ENCODE data around the gene CALN1. TPM values are rescaled to one million over a fixed set of nuclear protein-coding genes. Genes with fewer than 3 reads are reported as not detected.

CALN1 gene
- total RNA-seq, 1 donor, result 22.1 TPM

GRCh38 chr7:71911051-71911450, 501.1 kb downstream of the CALN1 start:
- DNase-seq (ENCODE audit: low read depth in 2 of 3, low spot score in 2 of 3), result no peak

GRCh38 chr7:71905821-71906220, 506.3 kb downstream of the CALN1 start:
- peak in 1 of 3 donors; percentile 36 for DNase-seq (ENCODE audit: low read depth in 2 of 3, low spot score in 2 of 3)

GRCh38 chr7:71904484-71904883, 507.7 kb downstream of the CALN1 start:
- DNase-seq (ENCODE audit: low read depth in 2 of 3, low spot score in 2 of 3), result no peak

- DNase-seq (ENCODE audit: low read depth in 2 of 3, low spot score in 2 of 3), result peak in 2 of 3 donors; percentile 92 to 93
Observed at GRCh38 chr7:71900556-71900955, 511.6 kb downstream of the CALN1 start.

- DNase-seq (ENCODE audit: low read depth in 2 of 3, low spot score in 2 of 3), result no peak
Observed at GRCh38 chr7:71896535-71896934, 515.6 kb downstream of the CALN1 start.

GRCh38 chr7:71886046-71886445, 526.1 kb downstream of the CALN1 start:
- peak in 1 of 3 donors; percentile 20 for DNase-seq (ENCODE audit: low read depth in 2 of 3, low spot score in 2 of 3)

GRCh38 chr7:71885487-71885886, 526.7 kb downstream of the CALN1 start:
- DNase-seq (ENCODE audit: low read depth in 2 of 3, low spot score in 2 of 3), result no peak

- no peak for DNase-seq (ENCODE audit: low read depth in 2 of 3, low spot score in 2 of 3)
Observed at GRCh38 chr7:71883415-71883814, 528.7 kb downstream of the CALN1 start.

GRCh38 chr7:71871446-71871845, 540.7 kb downstream of the CALN1 start:
- no peak for DNase-seq (ENCODE audit: low read depth in 2 of 3, low spot score in 2 of 3)

- DNase-seq (ENCODE audit: low read depth in 2 of 3, low spot score in 2 of 3), result peak in 2 of 3 donors; percentile 40 to 42
Observed at GRCh38 chr7:71870812-71871211, 541.3 kb downstream of the CALN1 start.

GRCh38 chr7:71868797-71869196, 543.3 kb downstream of the CALN1 start:
- DNase-seq (ENCODE audit: low read depth in 2 of 3, low spot score in 2 of 3), result peak in 2 of 3 donors; percentile 77 to 80

- no peak for DNase-seq (ENCODE audit: low read depth in 2 of 3, low spot score in 2 of 3)
Observed at GRCh38 chr7:71867626-71868025, 544.5 kb downstream of the CALN1 start.

GRCh38 chr7:71865172-71865571, 547.0 kb downstream of the CALN1 start:
- peak in 2 of 3 donors; percentile 63 to 77 for DNase-seq (ENCODE audit: low read depth in 2 of 3, low spot score in 2 of 3)

- no peak for DNase-seq (ENCODE audit: low read depth in 2 of 3, low spot score in 2 of 3)
Observed at GRCh38 chr7:71864130-71864529, 548.0 kb downstream of the CALN1 start.

GRCh38 chr7:71860572-71860971, 551.6 kb downstream of the CALN1 start:
- no peak for DNase-seq (ENCODE audit: low read depth in 2 of 3, low spot score in 2 of 3)

- no peak for DNase-seq (ENCODE audit: low read depth in 2 of 3, low spot score in 2 of 3)
Observed at GRCh38 chr7:71857338-71857737, 554.8 kb downstream of the CALN1 start.

GRCh38 chr7:71854546-71855397, 557.4 kb downstream of the CALN1 start:
- no peak for DNase-seq (ENCODE audit: low read depth in 2 of 3, low spot score in 2 of 3)

GRCh38 chr7:71851776-71852498, 560.2 kb downstream of the CALN1 start:
- DNase-seq (ENCODE audit: low read depth in 2 of 3, low spot score in 2 of 3), result no peak

- DNase-seq (ENCODE audit: low read depth in 2 of 3, low spot score in 2 of 3), result peak in 1 of 3 donors; percentile 38
Observed at GRCh38 chr7:71846160-71846559, 566.0 kb downstream of the CALN1 start.

GRCh38 chr7:71843676-71844075, 568.5 kb downstream of the CALN1 start:
- DNase-seq (ENCODE audit: low read depth in 2 of 3, low spot score in 2 of 3), result peak in 2 of 3 donors; percentile 50 to 76

GRCh38 chr7:71842786-71843185, 569.4 kb downstream of the CALN1 start:
- no peak for DNase-seq (ENCODE audit: low read depth in 2 of 3, low spot score in 2 of 3)

- no peak for DNase-seq (ENCODE audit: low read depth in 2 of 3, low spot score in 2 of 3)
Observed at GRCh38 chr7:71842381-71842780, 569.8 kb downstream of the CALN1 start.

Measured in hematopoietic multipotent progenitor cell (in vitro differentiated cells).